ENCODE measurements around the gene TPST2.

Gene TPST2

DNA sequence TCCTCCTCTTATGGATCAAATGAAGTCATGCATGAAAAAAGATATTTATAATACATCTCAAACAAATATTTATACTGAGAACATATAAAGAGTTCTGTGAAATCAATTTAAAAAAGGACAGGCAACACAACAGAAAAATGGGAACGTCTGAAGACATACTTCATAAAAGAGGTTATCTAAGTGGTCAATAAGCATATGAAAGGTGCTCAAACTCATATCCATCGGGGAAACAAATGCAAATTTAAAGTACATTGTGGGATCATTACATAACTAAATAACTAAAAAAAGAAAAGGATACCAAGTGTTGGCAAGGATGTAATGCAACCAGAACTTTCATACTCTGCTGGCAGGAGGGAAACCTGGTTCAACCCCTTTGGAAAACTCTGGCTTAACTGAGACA, 22.3 kb downstream of the TPST2 start:
- TF ChIP-seq EZH2 (IDR thresholded peaks at IDR 0.05; ENCODE audit: borderline replicate concordance, low read depth, low read length, severe bottlenecking) (no peak), CTCF (IDR thresholded peaks at IDR 0.05; ENCODE audit: borderline replicate concordance, extremely low read depth, low read length, poor library complexity, severe bottlenecking) (no peak)
- Histone ChIP-seq H3K27ac (ENCODE audit: low read length) (no peak overlapping the region), H3K27me3 (ENCODE audit: insufficient read depth, low read length, poor library complexity) (no peaks in the 10 kb centered on the region), H3K4me1 (ENCODE audit: insufficient read depth, low read length) (no peaks in the 10 kb centered on the region), H3K36me3 (ENCODE audit: insufficient read depth, low read length) (no peaks in the 10 kb centered on the region), H2AFZ (ENCODE audit: low read depth, low read length) (no peak overlapping the region), H3K4me3 (ENCODE audit: low read depth in 1 of 2, low read length in 2 of 2) (no peak overlapping the region), H3K9me3 (ENCODE audit: insufficient read depth, low read length, severe bottlenecking) (no peaks in the 10 kb centered on the region), H3K79me2 (ENCODE audit: insufficient read depth, low read length) (no peaks in the 10 kb centered on the region), H4K20me1 (ENCODE audit: insufficient read depth, low read length) (peaks cover 24% of the 10 kb centered on the region), H3K4me2 (ENCODE audit: insufficient read depth, low read length) (no peak overlapping the region), H3K9ac (ENCODE audit: low read depth, low read length) (no peak overlapping the region)
- DNase-seq (no peak), ATAC-seq (ENCODE audit: insufficient read depth, low read depth) (no peak)

- no peaks in the 10 kb centered on the region for H3K79me2 ChIP-seq (ENCODE audit: insufficient read depth, low read length)
- TF ChIP-seq EZH2 (IDR thresholded peaks at IDR 0.05; ENCODE audit: borderline replicate concordance, low read depth, low read length, severe bottlenecking) (no peak), CTCF (IDR thresholded peaks at IDR 0.05; ENCODE audit: borderline replicate concordance, extremely low read depth, low read length, poor library complexity, severe bottlenecking) (no peak)
- no peaks in the 10 kb centered on the region for H3K4me1 ChIP-seq (ENCODE audit: insufficient read depth, low read length)
- H4K20me1 ChIP-seq (ENCODE audit: insufficient read depth, low read length), result peaks cover 24% of the 10 kb centered on the region
- H3K9ac ChIP-seq (ENCODE audit: low read depth, low read length), result no peak overlapping the region
- H3K4me3 ChIP-seq (ENCODE audit: low read depth in 1 of 2, low read length in 2 of 2), result no peak overlapping the region
- no peak overlapping the region for H3K4me2 ChIP-seq (ENCODE audit: insufficient read depth, low read length)
- no peak overlapping the region for H3K27ac ChIP-seq (ENCODE audit: low read length)
- no peaks in the 10 kb centered on the region for H3K9me3 ChIP-seq (ENCODE audit: insufficient read depth, low read length, severe bottlenecking)
- ATAC-seq (ENCODE audit: insufficient read depth, low read depth), result no peak
- no peak overlapping the region for H2AFZ ChIP-seq (ENCODE audit: low read depth, low read length)
- H3K27me3 ChIP-seq (ENCODE audit: insufficient read depth, low read length, poor library complexity), result no peaks in the 10 kb centered on the region
- H3K36me3 ChIP-seq (ENCODE audit: insufficient read depth, low read length), result no peaks in the 10 kb centered on the region
- no peak for DNase-seq
These were observed 22.9 kb downstream of the TPST2 start for GRCh38 chr22:26566994-26567393.

DNA sequence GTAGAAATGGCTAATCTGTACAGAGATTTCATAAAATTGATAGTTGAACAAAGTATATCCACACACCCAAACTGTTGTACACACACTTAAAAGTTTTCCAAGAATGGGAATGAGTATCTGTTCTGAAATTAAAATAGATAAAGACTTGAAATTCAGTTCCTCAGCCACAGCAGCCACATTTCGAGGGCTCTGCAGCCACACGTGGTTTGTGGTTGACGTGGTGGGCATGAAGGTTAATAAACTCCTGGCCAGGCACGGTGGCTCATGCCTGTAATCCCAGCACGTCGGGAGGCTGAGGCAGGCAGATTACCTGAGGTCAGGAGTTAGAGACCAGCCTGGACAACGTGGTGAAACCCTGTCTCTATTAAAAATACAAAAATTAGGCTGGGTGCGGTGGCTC, 24.0 kb downstream of the TPST2 start:
- no peak overlapping the region for H3K4me3 ChIP-seq (ENCODE audit: low read depth in 1 of 2, low read length in 2 of 2)
- H2AFZ ChIP-seq (ENCODE audit: low read depth, low read length), result no peak overlapping the region
- no peaks in the 10 kb centered on the region for H3K36me3 ChIP-seq (ENCODE audit: insufficient read depth, low read length)
- H3K79me2 ChIP-seq (ENCODE audit: insufficient read depth, low read length), result no peaks in the 10 kb centered on the region
- H3K9me3 ChIP-seq (ENCODE audit: insufficient read depth, low read length, severe bottlenecking), result no peaks in the 10 kb centered on the region
- H3K9ac ChIP-seq (ENCODE audit: low read depth, low read length), result no peak overlapping the region
- ATAC-seq (ENCODE audit: insufficient read depth, low read depth), result no peak
- H4K20me1 ChIP-seq (ENCODE audit: insufficient read depth, low read length), result peaks cover 21% of the 10 kb centered on the region
- H3K27me3 ChIP-seq (ENCODE audit: insufficient read depth, low read length, poor library complexity), result no peaks in the 10 kb centered on the region
- H3K4me2 ChIP-seq (ENCODE audit: insufficient read depth, low read length), result no peak overlapping the region
- H3K4me1 ChIP-seq (ENCODE audit: insufficient read depth, low read length), result no peaks in the 10 kb centered on the region
- TF ChIP-seq CTCF (IDR thresholded peaks at IDR 0.05; ENCODE audit: borderline replicate concordance, extremely low read depth, low read length, poor library complexity, severe bottlenecking), result no peak
- no peak for TF ChIP-seq EZH2 (IDR thresholded peaks at IDR 0.05; ENCODE audit: borderline replicate concordance, low read depth, low read length, severe bottlenecking)
- no peak overlapping the region for H3K27ac ChIP-seq (ENCODE audit: low read length)
- no peak for DNase-seq

- H3K27ac ChIP-seq (ENCODE audit: low read length), result no peak overlapping the region
These were observed 24.8 kb downstream of the TPST2 start for GRCh38 chr22:26565181-26565580.

More at GRCh38 chr22:26565181-26565580, 24.8 kb downstream of the TPST2 start:
- TF ChIP-seq EZH2 (IDR thresholded peaks at IDR 0.05; ENCODE audit: borderline replicate concordance, low read depth, low read length, severe bottlenecking) (no peak), CTCF (IDR thresholded peaks at IDR 0.05; ENCODE audit: borderline replicate concordance, extremely low read depth, low read length, poor library complexity, severe bottlenecking) (no peak)
- Histone ChIP-seq H3K79me2 (ENCODE audit: insufficient read depth, low read length) (no peaks in the 10 kb centered on the region), H4K20me1 (ENCODE audit: insufficient read depth, low read length) (peaks cover 21% of the 10 kb centered on the region), H3K9ac (ENCODE audit: low read depth, low read length) (no peak overlapping the region), H3K27me3 (ENCODE audit: insufficient read depth, low read length, poor library complexity) (no peaks in the 10 kb centered on the region), H3K36me3 (ENCODE audit: insufficient read depth, low read length) (no peaks in the 10 kb centered on the region), H3K4me2 (ENCODE audit: insufficient read depth, low read length) (no peak overlapping the region), H3K9me3 (ENCODE audit: insufficient read depth, low read length, severe bottlenecking) (no peaks in the 10 kb centered on the region), H2AFZ (ENCODE audit: low read depth, low read length) (no peak overlapping the region), H3K4me3 (ENCODE audit: low read depth in 1 of 2, low read length in 2 of 2) (no peak overlapping the region), H3K4me1 (ENCODE audit: insufficient read depth, low read length) (no peaks in the 10 kb centered on the region)
- DNase-seq (no peak), ATAC-seq (ENCODE audit: insufficient read depth, low read depth) (no peak)
